ENCODE data around the gene INTS15. TPM values are rescaled to one million over a fixed set of nuclear protein-coding genes. Genes with fewer than 3 reads are reported as not detected.

Gene INTS15
- total RNA-seq, 2 donors from 2014 or later = 34.4 to 38.0 TPM

- WGBS, 2 experiments (ENCODE audit: insufficient coverage in 1 of 2, insufficient read length in 1 of 2) = 81 to 90% methylated on average over 4 to 10 of the region's 12 CpGs
- H3K9me3 ChIP-seq (ENCODE audit: control insufficient read depth, low read length) = no peaks in the 10 kb centered on the region
- no peak overlapping the region for H3K9ac ChIP-seq (ENCODE audit: extremely low read depth, low read length, poor library complexity, severe bottlenecking)
- no peaks in the 10 kb centered on the region for H3K27me3 ChIP-seq (ENCODE audit: control insufficient read depth, insufficient read depth, low read length, poor library complexity, severe bottlenecking)
- no peak for DNase-seq
- no peak overlapping the region for H3K4me3 ChIP-seq (ENCODE audit: low read length)
- no peaks in the 10 kb centered on the region for H3K36me3 ChIP-seq (ENCODE audit: control insufficient read depth, insufficient read depth, low read length)
- no peak overlapping the region for H3K27ac Mint-ChIP-seq
- no peak overlapping the region for H3K27ac ChIP-seq (ENCODE audit: low read depth, low read length)
- no peaks in the 10 kb centered on the region for H3K4me1 Mint-ChIP-seq
- H3K9me3 Mint-ChIP-seq = no peaks in the 10 kb centered on the region
- H3K27me3 Mint-ChIP-seq (ENCODE audit: insufficient read depth) = no peaks in the 10 kb centered on the region
- TF ChIP-seq CTCF (conservative IDR thresholded peaks at IDR 0.05) = no peak
- no peaks in the 10 kb centered on the region for H3K4me1 ChIP-seq (ENCODE audit: control insufficient read depth, insufficient read depth, low read length)
- no peak overlapping the region for H3K4me3 Mint-ChIP-seq
- H3K36me3 Mint-ChIP-seq (ENCODE audit: low read depth) = no peaks in the 10 kb centered on the region
These were observed 43.1 kb upstream of the INTS15 start for GRCh38 chr7:6546498-6547251.

GRCh38 chr7:6547400-6547799, 42.4 kb upstream of the INTS15 start:
- Histone ChIP-seq H3K27ac (ENCODE audit: low read depth, low read length) (no peak overlapping the region), H3K27me3 (ENCODE audit: control insufficient read depth, insufficient read depth, low read length, poor library complexity, severe bottlenecking) (no peaks in the 10 kb centered on the region), H3K36me3 (ENCODE audit: control insufficient read depth, insufficient read depth, low read length) (no peaks in the 10 kb centered on the region), H3K9me3 (ENCODE audit: control insufficient read depth, low read length) (no peaks in the 10 kb centered on the region), H3K9ac (ENCODE audit: extremely low read depth, low read length, poor library complexity, severe bottlenecking) (no peak overlapping the region), H3K4me3 (ENCODE audit: low read length) (no peak overlapping the region), H3K4me1 (ENCODE audit: control insufficient read depth, insufficient read depth, low read length) (no peaks in the 10 kb centered on the region)
- H3K27me3 Mint-ChIP-seq (ENCODE audit: insufficient read depth) = no peaks in the 10 kb centered on the region
- WGBS, 2 experiments (ENCODE audit: insufficient coverage in 1 of 2, insufficient read length in 1 of 2) = 95 to 100% methylated on average over 1 of the region's 1 CpG
- no peak overlapping the region for H3K27ac Mint-ChIP-seq
- no peak for DNase-seq
- H3K9me3 Mint-ChIP-seq = no peaks in the 10 kb centered on the region
- no peaks in the 10 kb centered on the region for H3K36me3 Mint-ChIP-seq (ENCODE audit: low read depth)
- H3K4me1 Mint-ChIP-seq = no peaks in the 10 kb centered on the region
- no peak overlapping the region for H3K4me3 Mint-ChIP-seq
- no peak for TF ChIP-seq CTCF (conservative IDR thresholded peaks at IDR 0.05)

- Histone ChIP-seq H3K9me3 (ENCODE audit: control insufficient read depth, low read length) (no peaks in the 10 kb centered on the region), H3K4me1 (ENCODE audit: control insufficient read depth, insufficient read depth, low read length) (no peaks in the 10 kb centered on the region), H3K27ac (ENCODE audit: low read depth, low read length) (no peak within 1 kb of the TSS), H3K9ac (ENCODE audit: extremely low read depth, low read length, poor library complexity, severe bottlenecking) (no peak within 1 kb of the TSS), H3K36me3 (ENCODE audit: control insufficient read depth, insufficient read depth, low read length) (no peaks in the 10 kb centered on the region), H3K27me3 (ENCODE audit: control insufficient read depth, insufficient read depth, low read length, poor library complexity, severe bottlenecking) (no peaks in the 10 kb centered on the region), H3K4me3 (ENCODE audit: low read length) (no peak within 1 kb of the TSS)
- no peaks in the 10 kb centered on the region for H3K36me3 Mint-ChIP-seq (ENCODE audit: low read depth)
- no peak for TF ChIP-seq CTCF (conservative IDR thresholded peaks at IDR 0.05)
- DNase-seq = peak; percentile 61
- H3K27me3 Mint-ChIP-seq (ENCODE audit: insufficient read depth) = no peaks in the 10 kb centered on the region
- H3K27ac Mint-ChIP-seq = no peak within 1 kb of the TSS
- H3K4me3 Mint-ChIP-seq = no peak within 1 kb of the TSS
- 90 to 94% methylated on average over 16 to 46 of the region's 46 CpGs for WGBS, 2 experiments (ENCODE audit: insufficient coverage in 1 of 2, insufficient read length in 1 of 2)
- H3K4me1 Mint-ChIP-seq = no peaks in the 10 kb centered on the region
- no peaks in the 10 kb centered on the region for H3K9me3 Mint-ChIP-seq
These were observed 38.8 kb upstream of the INTS15 start, which contains the start of gene GRID2IP for GRCh38 chr7:6551016-6551511. Gene GRID2IP (minus strand): TSS chr7:6551461. CDS start chr7:6551436, 25 bp downstream.
